GM23338 (cell line): ENCODE measurements around the gene MAGI1. TPM values are rescaled to one million over a fixed set of nuclear protein-coding genes. Genes with fewer than 3 reads are reported as not detected.

Experiments
- ATAC-seq: fragments of 200-7000 bp; cut with Tn5 transposase; 3 replicates; pipeline ENCODE4 v1.9.1; 2020
- DNase-seq: peaks from one replicate; pipeline ENCODE4 v3.0.0-alpha.2; 2015; ENCODE audit warnings: low spot score
- H2AFZ ChIP-seq: fragments of 200-600 bp; sonication (generic); 2 replicates; pipeline ENCODE4 v1.8.0; 2016; ENCODE audit warnings: antibody characterized with exemption, mild to moderate bottlenecking, moderate library complexity
- H3F3A ChIP-seq: fragments of 200-600 bp; sonication (generic); replicated peaks from 2 replicates; pipeline ENCODE4 v1.8.0; 2017; ENCODE audit warnings: antibody characterized with exemption, mixed run types, low read depth
- H3K27ac ChIP-seq: fragments of 200-600 bp; sonication (generic); 2 replicates; pipeline ENCODE4 v1.6.1; 2016; ENCODE audit warnings: low read depth
- H3K27me3 ChIP-seq: fragments of 200-600 bp; sonication (generic); 2 replicates; pipeline ENCODE4 v1.8.0; 2016; ENCODE audit warnings: mild to moderate bottlenecking, mixed run types, moderate library complexity; ENCODE audit not compliant: insufficient read depth
- H3K36me3 ChIP-seq: fragments of 200-600 bp; sonication (generic); 2 replicates; pipeline ENCODE4 v1.8.0; 2016; ENCODE audit warnings: mild to moderate bottlenecking; ENCODE audit not compliant: insufficient read depth
- H3K4me1 ChIP-seq: fragments of 200-600 bp; sonication (generic); 2 replicates; pipeline ENCODE4 v1.8.0; 2016; ENCODE audit warnings: mild to moderate bottlenecking, moderate library complexity; ENCODE audit not compliant: insufficient read depth
- H3K4me2 ChIP-seq: fragments of 200-600 bp; sonication (generic); 2 replicates; pipeline ENCODE4 v1.7.1; 2017; ENCODE audit warnings: mixed run types
- H3K4me3 ChIP-seq: fragments of 200-600 bp; sonication (generic); 2 replicates; pipeline ENCODE4 v1.6.1; 2016; ENCODE audit warnings: mixed run types
- H3K79me2 ChIP-seq: fragments of 200-600 bp; sonication (generic); replicated peaks from 2 replicates; pipeline ENCODE4 v1.8.0; 2017; ENCODE audit warnings: mild to moderate bottlenecking; ENCODE audit not compliant: insufficient read depth
- H3K9me2 ChIP-seq: fragments of 200-600 bp; sonication (generic); 2 replicates; pipeline ENCODE4 v1.8.0; 2017; ENCODE audit not compliant: insufficient read depth
- H4K20me1 ChIP-seq: fragments of 200-600 bp; sonication (generic); replicated peaks from 2 replicates; pipeline ENCODE4 v1.8.0; 2017; ENCODE audit warnings: mild to moderate bottlenecking; ENCODE audit not compliant: insufficient read depth
- H3K27ac Mint-ChIP-seq: 2 replicates; pipeline ENCODE4 v1.8.0; 2020; ENCODE audit warnings: inconsistent platforms, mild to moderate bottlenecking, moderate library complexity, mixed read lengths
- H3K27me3 Mint-ChIP-seq: 3 replicates; pipeline ENCODE4 v1.8.0; 2022; ENCODE audit warnings: low read depth, mild to moderate bottlenecking, moderate library complexity, mixed read lengths, inconsistent platforms; ENCODE audit not compliant: insufficient read depth, poor library complexity
- H3K36me3 Mint-ChIP-seq: 3 replicates; pipeline ENCODE4 v1.8.0; 2021; ENCODE audit warnings: low read depth, mild to moderate bottlenecking, inconsistent platforms, moderate library complexity, mixed read lengths
- H3K4me1 Mint-ChIP-seq: 3 replicates; pipeline ENCODE4 v1.8.0; 2020; ENCODE audit warnings: mild to moderate bottlenecking, inconsistent platforms, mixed read lengths
- H3K4me3 Mint-ChIP-seq: 3 replicates; pipeline ENCODE4 v1.8.0; 2021; ENCODE audit warnings: moderate library complexity, mild to moderate bottlenecking, inconsistent platforms, mixed read lengths
- H3K9me3 Mint-ChIP-seq: 3 replicates; pipeline ENCODE4 v1.8.0; 2020; ENCODE audit warnings: moderate library complexity, mild to moderate bottlenecking, inconsistent platforms, mixed read lengths
- CREB1 ChIP-seq: fragments of 250-450 bp; sonication (Bioruptor Pico); IDR thresholded peaks from 2 replicates; pipeline ENCODE4 v1.5.0; 2020; ENCODE audit warnings: low read depth, mild to moderate bottlenecking, moderate library complexity
- EZH2phosphoT487 ChIP-seq: fragments of 200-600 bp; sonication (generic); IDR thresholded peaks from one replicate; pipeline ENCODE4 v1.8.1; 2018; ENCODE audit warnings: antibody characterized with exemption; ENCODE audit not compliant: unreplicated experiment
- JUNB ChIP-seq: IDR thresholded peaks from one replicate; pipeline ENCODE4 v1.6.1; 2016; ENCODE audit warnings: antibody characterized with exemption; ENCODE audit not compliant: unreplicated experiment
- NANOG ChIP-seq: IDR thresholded peaks from 2 replicates; pipeline ENCODE4 v1.6.1; 2016; ENCODE audit warnings: antibody characterized with exemption, borderline replicate concordance
- POLR2AphosphoS5 ChIP-seq: IDR thresholded peaks from 2 replicates; pipeline ENCODE4 v1.6.1; 2016; ENCODE audit warnings: antibody characterized with exemption, low read depth
- STAT1 ChIP-seq: IDR thresholded peaks from one replicate; pipeline ENCODE4 v1.6.1; 2016; ENCODE audit warnings: antibody characterized with exemption; ENCODE audit not compliant: unreplicated experiment
- ZNF114 ChIP-seq: fragments of 250-450 bp; sonication (Bioruptor Pico); IDR thresholded peaks from 2 replicates; pipeline ENCODE4 v1.5.0; 2020; ENCODE audit warnings: mild to moderate bottlenecking, moderate library complexity
- ZNF331 ChIP-seq: fragments of 250-450 bp; sonication (Bioruptor Pico); IDR thresholded peaks from 2 replicates; pipeline ENCODE4 v1.5.0; 2020; ENCODE audit warnings: low read depth, mild to moderate bottlenecking, moderate library complexity
- polyA plus RNA-seq: library from polyadenylated mRNA; unstranded; fragments of >200 nt; fragmentation: Nextera tagmentation; extraction: Ambion mirVana; gene quantifications from 2 replicates; pipeline ENCODE4 v1.2.1, GENCODE V29; 2016
- total RNA-seq: library from RNA; depleted of rRNA; stranded (reverse); fragments of >200 nt; shearing (Covaris generic); gene quantifications from 2 replicates; pipeline ENCODE4 v1.2.3, GENCODE V29; 2014
- TF ChIP-seq, protein P1 (sequence below): IDR thresholded peaks from one replicate; pipeline ENCODE4 v1.6.1; 2018; ENCODE audit warnings: antibody characterized with exemption; ENCODE audit not compliant: unreplicated experiment
- TF ChIP-seq, protein P2 (sequence below): IDR thresholded peaks from 2 replicates; pipeline ENCODE4 v1.6.1; 2016; ENCODE audit warnings: antibody characterized with exemption

The MAGI1 gene
- total and polyA plus RNA-seq, 2 experiments from 2014 or later = 27.4 to 71.2 TPM

- H3K27me3 Mint-ChIP-seq = peaks cover 2% of the 10 kb centered on the region
- H2AFZ ChIP-seq = no peak overlapping the region
- no peak for TF ChIP-seq POLR2AphosphoS5
- peaks cover 9% of the 10 kb centered on the region; the same call in 1 of the 2 replicates for H3K9me2 ChIP-seq
- H3K4me1 Mint-ChIP-seq = peaks cover 28% of the 10 kb centered on the region
- H3K36me3 ChIP-seq = no peaks in the 10 kb centered on the region
- peaks cover 14% of the 10 kb centered on the region; the same call in 1 of the 2 replicates for H4K20me1 ChIP-seq
- peaks cover 7% of the 10 kb centered on the region; the same call in 1 of the 3 replicates for H3K9me3 Mint-ChIP-seq
- no peak for ATAC-seq
- H3K4me3 ChIP-seq = no peak overlapping the region
- DNase-seq = no peak
- H3F3A ChIP-seq = no peaks in the 10 kb centered on the region
- H3K4me2 ChIP-seq = no peak overlapping the region
- peaks cover 26% of the 10 kb centered on the region for H3K79me2 ChIP-seq
- H3K27me3 ChIP-seq = no peaks in the 10 kb centered on the region
- no peak overlapping the region for H3K27ac ChIP-seq
- H3K4me3 Mint-ChIP-seq = no peak overlapping the region
- peaks cover 24% of the 10 kb centered on the region for H3K4me1 ChIP-seq
- peaks cover 4% of the 10 kb centered on the region; the same call in 2 of the 3 replicates for H3K36me3 Mint-ChIP-seq
- H3K27ac Mint-ChIP-seq = no peak overlapping the region
Observed at GRCh38 chr3:65809641-65810150, 229.0 kb downstream of the MAGI1 start.

DNA sequence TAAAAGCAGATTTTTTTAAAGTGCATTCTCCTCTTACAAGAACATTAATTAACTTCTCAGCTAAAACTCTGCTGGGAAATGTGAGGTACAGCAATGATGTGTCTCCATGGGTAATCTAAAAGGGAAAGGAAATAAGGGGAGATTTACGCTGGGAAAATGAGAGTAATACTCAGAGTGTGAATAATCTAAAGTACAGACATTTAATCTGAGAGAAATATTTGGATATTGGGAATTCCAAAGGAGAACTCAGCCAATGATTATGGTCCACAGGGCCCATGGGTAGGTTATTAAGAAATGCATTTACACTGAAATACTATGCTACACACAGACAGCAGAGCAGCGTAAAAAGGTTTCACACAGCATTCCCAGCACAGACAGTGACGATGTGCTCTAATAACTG is 229.9 kb downstream of the MAGI1 start:
- TF ChIP-seq EZH2phosphoT487 (no peak), STAT1 (no peak), POLR2AphosphoS5 (no peak), ZNF331 (no peak), ZNF114 (CRISPR knock-in tag) (no peak)
- TF ChIP-seq, protein P1, sequence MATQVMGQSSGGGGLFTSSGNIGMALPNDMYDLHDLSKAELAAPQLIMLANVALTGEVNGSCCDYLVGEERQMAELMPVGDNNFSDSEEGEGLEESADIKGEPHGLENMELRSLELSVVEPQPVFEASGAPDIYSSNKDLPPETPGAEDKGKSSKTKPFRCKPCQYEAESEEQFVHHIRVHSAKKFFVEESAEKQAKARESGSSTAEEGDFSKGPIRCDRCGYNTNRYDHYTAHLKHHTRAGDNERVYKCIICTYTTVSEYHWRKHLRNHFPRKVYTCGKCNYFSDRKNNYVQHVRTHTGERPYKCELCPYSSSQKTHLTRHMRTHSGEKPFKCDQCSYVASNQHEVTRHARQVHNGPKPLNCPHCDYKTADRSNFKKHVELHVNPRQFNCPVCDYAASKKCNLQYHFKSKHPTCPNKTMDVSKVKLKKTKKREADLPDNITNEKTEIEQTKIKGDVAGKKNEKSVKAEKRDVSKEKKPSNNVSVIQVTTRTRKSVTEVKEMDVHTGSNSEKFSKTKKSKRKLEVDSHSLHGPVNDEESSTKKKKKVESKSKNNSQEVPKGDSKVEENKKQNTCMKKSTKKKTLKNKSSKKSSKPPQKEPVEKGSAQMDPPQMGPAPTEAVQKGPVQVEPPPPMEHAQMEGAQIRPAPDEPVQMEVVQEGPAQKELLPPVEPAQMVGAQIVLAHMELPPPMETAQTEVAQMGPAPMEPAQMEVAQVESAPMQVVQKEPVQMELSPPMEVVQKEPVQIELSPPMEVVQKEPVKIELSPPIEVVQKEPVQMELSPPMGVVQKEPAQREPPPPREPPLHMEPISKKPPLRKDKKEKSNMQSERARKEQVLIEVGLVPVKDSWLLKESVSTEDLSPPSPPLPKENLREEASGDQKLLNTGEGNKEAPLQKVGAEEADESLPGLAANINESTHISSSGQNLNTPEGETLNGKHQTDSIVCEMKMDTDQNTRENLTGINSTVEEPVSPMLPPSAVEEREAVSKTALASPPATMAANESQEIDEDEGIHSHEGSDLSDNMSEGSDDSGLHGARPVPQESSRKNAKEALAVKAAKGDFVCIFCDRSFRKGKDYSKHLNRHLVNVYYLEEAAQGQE = no peak
- Histone ChIP-seq H2AFZ (no peak overlapping the region), H3F3A (no peaks in the 10 kb centered on the region), H3K27ac (no peak overlapping the region), H3K4me3 (no peak overlapping the region), H3K4me2 (no peak overlapping the region), H3K27me3 (no peaks in the 10 kb centered on the region), H3K4me1 (peaks cover 23% of the 10 kb centered on the region), H3K79me2 (peaks cover 30% of the 10 kb centered on the region), H3K9me2 (peaks cover 9% of the 10 kb centered on the region; the same call in 1 of the 2 replicates), H4K20me1 (peaks cover 14% of the 10 kb centered on the region; the same call in 1 of the 2 replicates), H3K36me3 (no peaks in the 10 kb centered on the region)
- Mint-ChIP-seq H3K36me3 (peaks cover 4% of the 10 kb centered on the region; the same call in 2 of the 3 replicates), H3K4me3 (no peak overlapping the region), H3K9me3 (peaks cover 7% of the 10 kb centered on the region; the same call in 1 of the 3 replicates), H3K27ac (no peak overlapping the region), H3K27me3 (peaks cover 2% of the 10 kb centered on the region), H3K4me1 (peaks cover 24% of the 10 kb centered on the region)
- DNase-seq = no peak
- ATAC-seq = no peak

GRCh38 chr3:65808407-65808806 is 230.3 kb downstream of the MAGI1 start:
- no peaks in the 10 kb centered on the region for H3K36me3 ChIP-seq
- H3K27me3 Mint-ChIP-seq = peaks cover 2% of the 10 kb centered on the region
- H3K36me3 Mint-ChIP-seq = peaks cover 4% of the 10 kb centered on the region; the same call in 2 of the 3 replicates
- H4K20me1 ChIP-seq = peaks cover 14% of the 10 kb centered on the region; the same call in 1 of the 2 replicates
- H3K4me1 ChIP-seq = peaks cover 19% of the 10 kb centered on the region
- peaks cover 23% of the 10 kb centered on the region for H3K4me1 Mint-ChIP-seq
- H3K9me2 ChIP-seq = peaks cover 9% of the 10 kb centered on the region; the same call in 1 of the 2 replicates
- H3K27ac ChIP-seq = no peak overlapping the region
- H3K4me3 Mint-ChIP-seq = no peak overlapping the region
- no peak overlapping the region for H3K4me2 ChIP-seq
- H2AFZ ChIP-seq = no peak overlapping the region
- H3K79me2 ChIP-seq = peaks cover 34% of the 10 kb centered on the region
- ATAC-seq (no peak), DNase-seq (no peak)
- no peak overlapping the region for H3K4me3 ChIP-seq
- H3K9me3 Mint-ChIP-seq = peaks cover 7% of the 10 kb centered on the region; the same call in 1 of the 3 replicates
- H3K27ac Mint-ChIP-seq = no peak overlapping the region
- no peaks in the 10 kb centered on the region for H3F3A ChIP-seq
- no peaks in the 10 kb centered on the region for H3K27me3 ChIP-seq
- TF ChIP-seq, protein P2, sequence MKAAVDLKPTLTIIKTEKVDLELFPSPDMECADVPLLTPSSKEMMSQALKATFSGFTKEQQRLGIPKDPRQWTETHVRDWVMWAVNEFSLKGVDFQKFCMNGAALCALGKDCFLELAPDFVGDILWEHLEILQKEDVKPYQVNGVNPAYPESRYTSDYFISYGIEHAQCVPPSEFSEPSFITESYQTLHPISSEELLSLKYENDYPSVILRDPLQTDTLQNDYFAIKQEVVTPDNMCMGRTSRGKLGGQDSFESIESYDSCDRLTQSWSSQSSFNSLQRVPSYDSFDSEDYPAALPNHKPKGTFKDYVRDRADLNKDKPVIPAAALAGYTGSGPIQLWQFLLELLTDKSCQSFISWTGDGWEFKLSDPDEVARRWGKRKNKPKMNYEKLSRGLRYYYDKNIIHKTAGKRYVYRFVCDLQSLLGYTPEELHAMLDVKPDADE = no peak
- no peak for TF ChIP-seq CREB1 (CRISPR knock-in tag)
- no peak for TF ChIP-seq JUNB
- TF ChIP-seq NANOG = no peak
- TF ChIP-seq, protein P1 = no peak
